Right atrium auricular region (tissue), 2 donors: ENCODE measurements around the gene VSTM2B. TPM values are rescaled to one million over a fixed set of nuclear protein-coding genes. Genes with fewer than 3 reads are reported as not detected.
"Not testable (repeated sequence)": the region's sequence is repeated elsewhere in the genome, so short reads cannot be mapped to it uniquely, and the experiment has no call there.

ENCODE experiments used
- DNase-seq: peaks from one replicate; pipeline ENCODE4 v3.0.0-alpha.2; 2019; ENCODE audit warnings: low spot score
- H3K27ac ChIP-seq, 2 donors: fragments of 200-600 bp; sonication (generic); 1 replicate in 1 of 2; 2 replicates in 1 of 2; pipeline ENCODE4 v1.5.1; 2016 to 2019
- H3K27me3 ChIP-seq, 2 donors: fragments of 200-600 bp; sonication (generic); one replicate each; pipeline versions ENCODE4 v1.5.1 to v1.6.0; 2017 to 2019
- H3K36me3 ChIP-seq: fragments of 200-600 bp; sonication (generic); one replicate; pipeline ENCODE4 v1.5.1; 2016
- H3K4me1 ChIP-seq, 2 donors: fragments of 200-600 bp; sonication (generic); one replicate each; pipeline versions ENCODE4 v1.5.1 to v1.6.0; 2017 to 2019
- H3K4me3 ChIP-seq, 2 donors: fragments of 200-600 bp; sonication (generic); 1 replicate in 1 of 2; 2 replicates in 1 of 2; pipeline ENCODE4 v1.5.1; 2017 to 2019; ENCODE audit warnings: mild to moderate bottlenecking in 1 of 2, moderate library complexity in 1 of 2
- H3K9me3 ChIP-seq, 2 donors: fragments of 200-600 bp; sonication (generic); one replicate each; pipeline ENCODE4 v1.5.1; 2019
- CTCF ChIP-seq, 2 donors: fragments of 200-600 bp; sonication (generic); IDR thresholded peaks; one replicate each; pipeline ENCODE4 v1.5.1; 2019; ENCODE audit warnings: antibody characterized with exemption in 2 of 2
- total RNA-seq, 2 donors: library from RNA; depleted of rRNA; stranded (reverse); fragments of >200 nt; gene quantifications; one replicate each; pipeline ENCODE4 v1.1.0, GENCODE V29; 2016

Gene VSTM2B
- total RNA-seq, 2 donors from 2014 or later: not detected

- Histone ChIP-seq H3K36me3 (no peaks in the 10 kb centered on the region), H3K4me3 (no peak overlapping the region), H3K9me3 (no peaks in the 10 kb centered on the region), H3K27me3 (no peaks in the 10 kb centered on the region), H3K4me1 (no peaks in the 10 kb centered on the region), H3K27ac (no peak overlapping the region)
- TF ChIP-seq CTCF (IDR thresholded peaks at IDR 0.05): no peak
- peak; percentile 40 for DNase-seq
Observed at GRCh38 chr19:29485293-29485692, 40.5 kb upstream of the VSTM2B start.

- H3K4me3 ChIP-seq, H3K27ac ChIP-seq, H3K4me1 ChIP-seq, H3K27me3 ChIP-seq, H3K9me3 ChIP-seq, H3K36me3 ChIP-seq: not testable (repeated sequence)
- peak; percentile 28 for DNase-seq
Observed at GRCh38 chr19:29486961-29487360, 38.8 kb upstream of the VSTM2B start.

- Histone ChIP-seq H3K36me3 (no peaks in the 10 kb centered on the region), H3K4me3 (no peak overlapping the region), H3K4me1 (no peaks in the 10 kb centered on the region), H3K9me3 (no peaks in the 10 kb centered on the region), H3K27me3 (no peaks in the 10 kb centered on the region), H3K27ac (no peak overlapping the region)
- no peak for TF ChIP-seq CTCF (IDR thresholded peaks at IDR 0.05)
- DNase-seq: peak; percentile 47
Observed at GRCh38 chr19:29487432-29487831, 38.4 kb upstream of the VSTM2B start.

- no peaks in the 10 kb centered on the region for H3K9me3 ChIP-seq
- no peak overlapping the region for H3K27ac ChIP-seq
- H3K27me3 ChIP-seq: no peaks in the 10 kb centered on the region
- H3K4me1 ChIP-seq: no peaks in the 10 kb centered on the region
- no peak for TF ChIP-seq CTCF (IDR thresholded peaks at IDR 0.05)
- no peaks in the 10 kb centered on the region for H3K36me3 ChIP-seq
- no peak overlapping the region for H3K4me3 ChIP-seq
- no peak for DNase-seq
Observed at GRCh38 chr19:29488316-29488715, 37.5 kb upstream of the VSTM2B start.

GRCh38 chr19:29489172-29489951 lies 36.4 kb upstream of the VSTM2B start:
- no peaks in the 10 kb centered on the region for H3K4me1 ChIP-seq
- no peak overlapping the region for H3K4me3 ChIP-seq
- no peaks in the 10 kb centered on the region for H3K27me3 ChIP-seq
- DNase-seq: no peak
- no peak overlapping the region for H3K27ac ChIP-seq
- H3K36me3 ChIP-seq: no peaks in the 10 kb centered on the region
- no peak for TF ChIP-seq CTCF (IDR thresholded peaks at IDR 0.05)
- no peaks in the 10 kb centered on the region for H3K9me3 ChIP-seq

- H3K4me1 ChIP-seq: no peaks in the 10 kb centered on the region
- H3K27ac ChIP-seq: no peak overlapping the region
- no peaks in the 10 kb centered on the region for H3K36me3 ChIP-seq
- TF ChIP-seq CTCF (IDR thresholded peaks at IDR 0.05): no peak
- no peak for DNase-seq
- no peaks in the 10 kb centered on the region for H3K27me3 ChIP-seq
- no peaks in the 10 kb centered on the region for H3K9me3 ChIP-seq
- no peak overlapping the region for H3K4me3 ChIP-seq
Observed at GRCh38 chr19:29491491-29491890, 34.3 kb upstream of the VSTM2B start.
